ENCODE results near the gene KIAA0513.

Gene KIAA0513

DNA sequence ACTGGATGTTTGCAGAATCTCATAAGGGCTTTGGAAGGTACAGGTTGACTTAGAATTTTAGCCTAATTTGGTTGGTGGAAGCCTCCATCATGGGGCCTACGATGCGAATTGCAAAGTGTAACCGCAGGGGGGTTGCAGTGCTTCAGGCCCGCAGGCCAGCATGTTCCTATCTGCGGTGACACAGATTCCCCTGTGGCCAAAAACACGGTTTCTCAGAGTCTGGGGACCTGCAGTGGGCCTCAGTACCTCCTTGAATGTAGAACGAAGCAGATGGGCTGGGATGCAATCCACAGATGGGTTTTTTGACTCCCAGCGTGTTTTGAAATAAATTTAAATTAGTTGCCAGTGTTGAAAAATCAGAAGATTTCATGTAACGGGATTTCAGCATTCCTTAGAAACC, 34.7 kb downstream of the KIAA0513 start:
- no peak for DNase-seq (ENCODE audit: low spot score in 2 of 2)
- no peak for ATAC-seq
- Mint-ChIP-seq H3K36me3 (peaks cover 11% of the 10 kb centered on the region), H3K9me3 (no peaks in the 10 kb centered on the region), H3K4me3 (no peak overlapping the region), H3K4me1 (peaks cover 12% of the 10 kb centered on the region), H3K27ac (no peak overlapping the region)

DNA sequence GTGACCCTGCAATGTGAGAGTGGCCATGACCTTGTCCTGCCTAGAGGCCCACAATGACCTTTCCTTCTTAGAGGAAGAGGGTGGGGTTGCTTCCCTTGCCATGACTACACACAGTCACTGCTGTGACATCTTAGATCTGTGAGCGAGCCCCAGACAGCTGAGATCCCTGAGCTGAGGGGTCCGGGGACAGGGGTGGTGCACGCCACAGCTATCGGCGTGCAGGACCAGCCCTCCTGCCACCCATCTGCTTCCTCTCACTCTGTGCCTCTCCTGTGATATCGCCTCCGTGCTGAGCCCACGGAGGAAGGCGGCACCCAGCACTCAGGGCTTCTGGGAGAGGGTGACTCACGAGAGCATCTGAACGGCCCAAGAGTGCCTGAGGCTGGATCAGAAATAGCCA, 35.2 kb downstream of the KIAA0513 start:
- Mint-ChIP-seq H3K4me1 (peaks cover 7% of the 10 kb centered on the region), H3K9me3 (no peaks in the 10 kb centered on the region), H3K27ac (no peak overlapping the region), H3K36me3 (peaks cover 16% of the 10 kb centered on the region), H3K4me3 (no peak overlapping the region)
- ATAC-seq (no peak), DNase-seq (ENCODE audit: low spot score in 2 of 2) (no peak)

DNA sequence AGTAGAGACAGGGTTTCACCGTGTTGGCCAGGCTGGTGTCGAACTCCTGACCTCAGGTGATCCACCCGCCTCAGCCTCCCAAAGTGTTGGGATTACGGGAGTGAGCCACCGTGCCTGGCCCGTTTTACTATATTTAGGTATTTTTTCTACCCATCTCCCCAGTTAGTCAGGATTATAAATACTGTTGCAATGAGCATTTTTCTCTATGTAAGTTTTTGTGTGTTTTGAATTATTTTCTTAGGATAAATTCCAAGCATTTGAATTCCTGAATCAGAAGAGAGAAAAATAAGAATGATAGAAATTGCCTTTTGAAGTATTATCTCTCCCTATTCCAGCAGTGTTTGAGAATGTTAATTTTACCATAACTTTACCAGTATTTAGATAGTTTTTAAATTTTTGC, 36.6 kb downstream of the KIAA0513 start:
- DNase-seq (ENCODE audit: low spot score in 2 of 2) (no peak), ATAC-seq (no peak)
- H3K27ac Mint-ChIP-seq = no peak overlapping the region
- H3K4me3 Mint-ChIP-seq = no peak overlapping the region
- no peaks in the 10 kb centered on the region for H3K9me3 Mint-ChIP-seq
- peaks cover 21% of the 10 kb centered on the region for H3K36me3 Mint-ChIP-seq
- peaks cover 6% of the 10 kb centered on the region for H3K4me1 Mint-ChIP-seq

DNA sequence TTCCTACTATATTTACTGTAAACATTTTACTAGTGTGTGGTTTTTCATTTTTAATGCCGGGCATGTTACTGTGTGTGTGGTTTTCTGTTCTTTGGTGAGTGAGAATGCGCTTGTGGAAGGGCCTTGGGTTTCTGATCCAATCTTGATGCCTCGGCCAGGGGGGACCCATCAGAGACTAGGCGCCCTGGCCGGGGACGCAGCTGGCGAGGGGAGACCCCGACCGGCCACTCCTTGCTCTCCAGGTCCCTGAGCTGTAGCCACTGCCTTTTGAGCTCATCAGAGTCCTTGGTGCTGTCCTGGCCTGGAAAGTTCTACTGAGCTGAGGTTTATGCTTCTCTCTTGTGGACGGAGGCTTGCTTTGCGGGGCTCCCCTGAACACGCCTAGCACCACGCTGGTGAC, 37.5 kb downstream of the KIAA0513 start:
- Mint-ChIP-seq H3K27ac (no peak overlapping the region), H3K4me1 (peaks cover 6% of the 10 kb centered on the region), H3K9me3 (no peaks in the 10 kb centered on the region), H3K36me3 (peaks cover 26% of the 10 kb centered on the region), H3K4me3 (no peak overlapping the region)
- ATAC-seq (no peak), DNase-seq (ENCODE audit: low spot score in 2 of 2) (no peak)

DNA sequence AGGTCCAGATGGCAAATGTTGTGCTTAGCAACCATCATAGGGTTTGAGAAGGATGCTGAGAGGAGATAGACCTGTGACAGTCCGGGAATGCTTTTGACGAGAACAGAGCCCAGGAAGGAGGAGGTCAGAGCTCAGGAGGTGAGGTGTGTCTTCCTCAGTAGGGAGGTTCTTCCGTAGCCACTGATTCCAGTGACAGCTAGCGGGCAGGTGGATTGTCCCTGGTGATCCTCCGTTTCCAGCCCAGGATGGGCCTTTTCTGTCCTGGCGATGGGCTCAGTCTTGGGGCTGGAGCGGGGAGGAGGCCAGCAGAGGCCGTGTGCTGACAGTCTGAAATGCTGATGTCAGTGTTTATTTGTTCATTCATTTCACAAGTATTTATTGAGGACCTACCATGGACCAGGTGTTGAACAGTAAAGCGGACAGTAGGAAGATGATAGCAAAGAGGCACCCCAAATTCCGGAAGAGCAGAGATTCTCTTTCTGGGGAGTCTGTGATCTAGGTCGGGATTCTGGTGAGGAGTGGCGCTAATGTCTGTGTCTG, 38.8 kb downstream of the KIAA0513 start:
- Mint-ChIP-seq H3K4me1 (peaks cover 2% of the 10 kb centered on the region), H3K9me3 (no peaks in the 10 kb centered on the region), H3K36me3 (peaks cover 34% of the 10 kb centered on the region), H3K27ac (no peak overlapping the region), H3K4me3 (no peak overlapping the region)
- ATAC-seq = no peak
- DNase-seq (ENCODE audit: low spot score in 2 of 2) = no peak

GRCh38 chr16:85067024-85067423, 39.4 kb downstream of the KIAA0513 start:
- Mint-ChIP-seq H3K36me3 (peaks cover 40% of the 10 kb centered on the region), H3K4me1 (no peaks in the 10 kb centered on the region)

GRCh38 chr16:85067426-85067825, 39.8 kb downstream of the KIAA0513 start:
- H3K9me3 Mint-ChIP-seq = no peaks in the 10 kb centered on the region
- no peak overlapping the region for H3K4me3 Mint-ChIP-seq
- peaks cover 41% of the 10 kb centered on the region for H3K36me3 Mint-ChIP-seq
- no peaks in the 10 kb centered on the region for H3K4me1 Mint-ChIP-seq
- H3K27ac Mint-ChIP-seq = no peak overlapping the region
- ATAC-seq (no peak), DNase-seq (ENCODE audit: low spot score in 2 of 2) (no peak)

More at GRCh38 chr16:85067024-85067423, 39.4 kb downstream of the KIAA0513 start:
- DNase-seq (ENCODE audit: low spot score in 2 of 2) (no peak), ATAC-seq (no peak)
- Mint-ChIP-seq H3K27ac (no peak overlapping the region), H3K4me3 (no peak overlapping the region), H3K9me3 (no peaks in the 10 kb centered on the region)

GRCh38 chr16:85068746-85069145, 41.2 kb downstream of the KIAA0513 start:
- Mint-ChIP-seq H3K4me1 (no peaks in the 10 kb centered on the region), H3K36me3 (peaks cover 42% of the 10 kb centered on the region), H3K9me3 (no peaks in the 10 kb centered on the region), H3K27ac (no peak overlapping the region), H3K4me3 (no peak overlapping the region)
- DNase-seq (ENCODE audit: low spot score in 2 of 2) (no peak), ATAC-seq (no peak)

- H3K9me3 Mint-ChIP-seq = no peaks in the 10 kb centered on the region
These were observed 41.6 kb downstream of the KIAA0513 start for GRCh38 chr16:85069171-85069570.

GRCh38 chr16:85072076-85072860, 44.7 kb downstream of the KIAA0513 start:
- Mint-ChIP-seq H3K27ac (no peak overlapping the region), H3K9me3 (no peaks in the 10 kb centered on the region), H3K4me1 (no peaks in the 10 kb centered on the region), H3K4me3 (no peak overlapping the region), H3K36me3 (peaks cover 41% of the 10 kb centered on the region)
- DNase-seq (ENCODE audit: low spot score in 2 of 2) (no peak), ATAC-seq (no peak)

More at GRCh38 chr16:85069171-85069570, 41.6 kb downstream of the KIAA0513 start:
- Mint-ChIP-seq H3K36me3 (peaks cover 46% of the 10 kb centered on the region), H3K27ac (no peak overlapping the region), H3K4me1 (no peaks in the 10 kb centered on the region), H3K4me3 (no peak overlapping the region)
- ATAC-seq (no peak), DNase-seq (ENCODE audit: low spot score in 2 of 2) (no peak)

- Mint-ChIP-seq H3K27ac (no peak overlapping the region), H3K4me3 (no peak overlapping the region), H3K9me3 (no peaks in the 10 kb centered on the region), H3K36me3 (peaks cover 34% of the 10 kb centered on the region), H3K4me1 (no peaks in the 10 kb centered on the region)
- DNase-seq (ENCODE audit: low spot score in 2 of 2) = no peak
- no peak for ATAC-seq
These were observed 45.4 kb downstream of the KIAA0513 start for GRCh38 chr16:85072947-85073346.

GRCh38 chr16:85074225-85074914, 46.8 kb downstream of the KIAA0513 start:
- H3K36me3 Mint-ChIP-seq = peaks cover 31% of the 10 kb centered on the region
- no peaks in the 10 kb centered on the region for H3K9me3 Mint-ChIP-seq
- no peak overlapping the region for H3K27ac Mint-ChIP-seq
- DNase-seq (ENCODE audit: low spot score in 2 of 2) (no peak), ATAC-seq (no peak)
- no peaks in the 10 kb centered on the region for H3K4me1 Mint-ChIP-seq
- H3K4me3 Mint-ChIP-seq = no peak overlapping the region

DNA sequence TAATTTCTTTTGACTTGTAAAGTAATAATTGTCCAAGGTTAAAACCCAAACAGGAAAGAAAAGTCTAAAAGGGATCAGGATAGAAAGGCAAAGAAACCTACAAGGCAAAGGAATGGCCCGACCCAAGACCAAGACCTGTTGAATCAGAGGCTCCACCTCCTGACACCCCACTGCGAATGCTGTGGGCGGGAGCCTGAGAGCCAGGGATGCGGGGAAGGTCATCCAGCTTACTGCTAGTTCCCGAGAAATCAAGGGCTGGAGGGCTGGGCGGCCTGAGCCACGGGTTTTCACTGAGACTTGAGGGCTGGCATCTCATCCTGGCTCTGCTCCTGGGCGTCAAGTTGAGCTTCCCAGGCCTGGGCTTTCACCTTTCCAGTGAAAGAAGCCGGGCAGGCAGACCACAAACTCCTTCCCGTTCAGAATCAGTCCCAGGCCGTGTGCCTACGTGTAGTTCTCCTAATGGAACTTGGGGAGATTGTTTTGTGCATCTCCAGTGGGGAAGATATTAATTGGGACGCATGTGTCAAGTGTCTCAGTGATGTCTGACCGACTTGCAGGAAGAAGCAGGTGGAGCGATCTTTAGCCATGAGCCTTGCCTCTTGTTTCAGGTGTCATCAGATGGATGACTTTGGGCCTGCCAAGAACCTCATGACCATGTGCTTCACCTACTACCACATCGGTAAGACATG, 47.8 kb downstream of the KIAA0513 start:
- Mint-ChIP-seq H3K36me3 (peaks cover 23% of the 10 kb centered on the region), H3K27ac (no peak overlapping the region), H3K4me3 (no peak overlapping the region), H3K4me1 (no peaks in the 10 kb centered on the region), H3K9me3 (no peaks in the 10 kb centered on the region)
- DNase-seq (ENCODE audit: low spot score in 2 of 2) (no peak), ATAC-seq (no peak)

GRCh38 chr16:85077039-85077438, 49.4 kb downstream of the KIAA0513 start:
- DNase-seq (ENCODE audit: low spot score in 2 of 2) = no peak
- Mint-ChIP-seq H3K27ac (no peak overlapping the region), H3K4me3 (no peak overlapping the region), H3K36me3 (peaks cover 12% of the 10 kb centered on the region), H3K4me1 (no peaks in the 10 kb centered on the region), H3K9me3 (no peaks in the 10 kb centered on the region)
- ATAC-seq = no peak

GRCh38 chr16:85077576-85078125, 50.1 kb downstream of the KIAA0513 start:
- no peaks in the 10 kb centered on the region for H3K9me3 Mint-ChIP-seq
- no peaks in the 10 kb centered on the region for H3K4me1 Mint-ChIP-seq
- DNase-seq (ENCODE audit: low spot score in 2 of 2) = no peak
- H3K36me3 Mint-ChIP-seq = peaks cover 11% of the 10 kb centered on the region
- no peak overlapping the region for H3K4me3 Mint-ChIP-seq
- no peak overlapping the region for H3K27ac Mint-ChIP-seq
- no peak for ATAC-seq
